Measurements from ENCODE around the gene BMAL1. TPM values are rescaled to one million over a fixed set of nuclear protein-coding genes. Genes with fewer than 3 reads are reported as not detected.
"Not testable (repeated sequence)": the region's sequence is repeated elsewhere in the genome, so short reads cannot be mapped to it uniquely, and the experiment has no call there.

The BMAL1 gene
- total RNA-seq, 1 experiment from 2014 or later, result 3.2 TPM

DNA sequence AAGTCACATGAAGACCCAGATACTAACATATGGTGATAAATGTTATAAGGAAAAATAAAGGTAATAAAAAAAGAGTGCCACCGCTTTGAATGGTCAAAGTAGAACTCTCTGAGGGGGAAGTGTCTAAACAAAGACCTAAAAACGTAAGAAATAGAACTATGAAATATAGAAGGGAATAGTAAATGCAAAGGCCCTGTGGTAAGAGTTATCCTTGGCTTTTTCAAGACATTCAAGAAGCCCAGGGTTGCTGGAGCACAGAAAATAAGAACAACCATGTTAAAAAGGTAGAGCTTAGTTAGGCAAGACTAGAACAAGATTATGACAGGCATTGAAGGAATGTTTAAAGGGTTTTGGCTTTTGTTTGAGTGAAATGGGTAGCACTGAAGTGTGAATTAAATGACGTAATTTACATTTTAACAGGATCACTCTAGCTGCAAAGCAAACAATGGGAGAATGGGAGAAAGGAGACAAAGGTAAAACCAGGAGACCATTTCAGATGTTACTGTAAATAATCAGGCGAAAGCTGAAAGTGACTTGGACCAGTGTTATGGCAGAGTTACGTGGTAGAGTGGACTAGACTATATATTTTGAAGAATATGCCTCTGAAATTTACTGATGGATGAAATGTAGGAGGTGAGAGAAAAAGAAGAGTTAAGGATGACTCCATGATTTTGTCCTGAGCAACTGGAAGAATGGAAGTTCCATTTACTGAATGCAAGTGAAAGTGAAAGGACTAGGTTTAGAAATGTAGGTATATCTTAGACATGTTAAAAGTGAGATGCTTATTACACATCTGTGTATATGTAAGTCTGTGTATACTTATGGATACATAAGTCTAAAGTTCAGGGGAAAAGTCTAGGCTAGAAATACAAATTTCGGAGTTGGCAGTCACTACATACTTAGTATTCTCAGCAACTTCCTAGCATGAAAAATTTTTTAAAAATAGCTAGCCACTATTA, 156.9 kb downstream of the BMAL1 start:
- H3K27ac ChIP-seq (ENCODE audit: low read depth, low read length, poor library complexity, severe bottlenecking), result no peak overlapping the region
- CTCF ChIA-PET, result no interaction called here
- no TSS peak for BruUV-seq (replicated peaks)

GRCh38 chr11:13436836-13437235, 159.2 kb downstream of the BMAL1 start:
- intact Hi-C loops (cut with micrococcal nuclease; ENCODE audit: unreplicated experiment); DNase-seq (ENCODE audit: low spot score); H3K4me3 ChIP-seq (ENCODE audit: low read depth, low read length, poor library complexity, severe bottlenecking); H3K4me1 ChIP-seq (ENCODE audit: insufficient read depth, low read length, poor library complexity, severe bottlenecking); H3K36me3 ChIP-seq (ENCODE audit: insufficient read depth, low read length, poor library complexity, severe bottlenecking); H3K27me3 ChIP-seq (replicated peaks; ENCODE audit: insufficient read depth, low read depth, low read length, poor library complexity); POLR2A ChIA-PET (ENCODE audit: low non-redundant PET); H3K9me3 ChIP-seq (ENCODE audit: low read depth, low read length, poor library complexity, severe bottlenecking); BruUV-seq (replicated peaks); CTCF ChIA-PET; H3K27ac ChIP-seq (ENCODE audit: low read depth, low read length, poor library complexity, severe bottlenecking): not testable (repeated sequence)

More for the DNA sequence above, 156.9 kb downstream of the BMAL1 start:
- no peaks in the 10 kb centered on the region for H3K9me3 ChIP-seq (ENCODE audit: low read depth, low read length, poor library complexity, severe bottlenecking)
- POLR2A ChIA-PET (ENCODE audit: low non-redundant PET), result no interaction called here
- no peaks in the 10 kb centered on the region for H3K4me1 ChIP-seq (ENCODE audit: insufficient read depth, low read length, poor library complexity, severe bottlenecking)
- H3K36me3 ChIP-seq (ENCODE audit: insufficient read depth, low read length, poor library complexity, severe bottlenecking), result no peaks in the 10 kb centered on the region
- H3K4me3 ChIP-seq (ENCODE audit: low read depth, low read length, poor library complexity, severe bottlenecking), result no peak overlapping the region
- no peak for DNase-seq (ENCODE audit: low spot score)
- H3K27me3 ChIP-seq (replicated peaks; ENCODE audit: insufficient read depth, low read depth, low read length, poor library complexity), result no peaks in the 10 kb centered on the region
- intact Hi-C loops (cut with micrococcal nuclease; ENCODE audit: unreplicated experiment), result no loop called here
- no peak for TF ChIP-seq EZH2 (IDR thresholded peaks at IDR 0.05; ENCODE audit: borderline replicate concordance, low read depth, low read length, poor library complexity, severe bottlenecking)
- no peak for TF ChIP-seq CTCF (conservative IDR thresholded peaks at IDR 0.05; ENCODE audit: low read depth, low read length)

Other genes with a start within 250 kb of the BMAL1 start
- 18.0 and 18.4 TPM in 2 replicates for gene BTBD10, start 185.4 kb downstream of the BMAL1 start, total RNA-seq (2021)
- not detected in 2 replicates for gene PTH, start 218.2 kb downstream of the BMAL1 start, total RNA-seq (2021)